ENCODE measurements around the gene CBY3.

GRCh38 chr5:179694561-179694960 is 13.7 kb upstream of the CBY3 start:
- TF ChIP-seq EZH2 (IDR thresholded peaks at IDR 0.05; ENCODE audit: low read depth, low read length, severe bottlenecking), result no peak
- TF ChIP-seq, protein P1, sequence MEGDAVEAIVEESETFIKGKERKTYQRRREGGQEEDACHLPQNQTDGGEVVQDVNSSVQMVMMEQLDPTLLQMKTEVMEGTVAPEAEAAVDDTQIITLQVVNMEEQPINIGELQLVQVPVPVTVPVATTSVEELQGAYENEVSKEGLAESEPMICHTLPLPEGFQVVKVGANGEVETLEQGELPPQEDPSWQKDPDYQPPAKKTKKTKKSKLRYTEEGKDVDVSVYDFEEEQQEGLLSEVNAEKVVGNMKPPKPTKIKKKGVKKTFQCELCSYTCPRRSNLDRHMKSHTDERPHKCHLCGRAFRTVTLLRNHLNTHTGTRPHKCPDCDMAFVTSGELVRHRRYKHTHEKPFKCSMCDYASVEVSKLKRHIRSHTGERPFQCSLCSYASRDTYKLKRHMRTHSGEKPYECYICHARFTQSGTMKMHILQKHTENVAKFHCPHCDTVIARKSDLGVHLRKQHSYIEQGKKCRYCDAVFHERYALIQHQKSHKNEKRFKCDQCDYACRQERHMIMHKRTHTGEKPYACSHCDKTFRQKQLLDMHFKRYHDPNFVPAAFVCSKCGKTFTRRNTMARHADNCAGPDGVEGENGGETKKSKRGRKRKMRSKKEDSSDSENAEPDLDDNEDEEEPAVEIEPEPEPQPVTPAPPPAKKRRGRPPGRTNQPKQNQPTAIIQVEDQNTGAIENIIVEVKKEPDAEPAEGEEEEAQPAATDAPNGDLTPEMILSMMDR (IDR thresholded peaks at IDR 0.05; ENCODE audit: control extremely low read depth in 1 of 3, insufficient read depth in 1 of 3, low read depth in 1 of 3, low read length in 3 of 3), result no peak
- no peak for TF ChIP-seq YY1 (IDR thresholded peaks at IDR 0.05; ENCODE audit: low read depth, low read length)
- TF ChIP-seq POLR2A (IDR thresholded peaks at IDR 0.05; ENCODE audit: control extremely low read depth in 1 of 2, low read depth in 2 of 2, low read length in 2 of 2), result no peak
- TF ChIP-seq CBX5 (IDR thresholded peaks at IDR 0.05; ENCODE audit: low read depth, low read length), result no peak
- TF ChIP-seq SIN3A (conservative IDR thresholded peaks at IDR 0.05 in 1 of 2, IDR thresholded peaks at IDR 0.05 in 1 of 2; ENCODE audit: low read depth in 1 of 2, low read length in 2 of 2), result no peak
- TF ChIP-seq EP300 (IDR thresholded peaks at IDR 0.05; ENCODE audit: borderline replicate concordance in 1 of 2, low read depth in 2 of 2, low read length in 2 of 2), result no peak
- no peak for TF ChIP-seq EGR1 (IDR thresholded peaks at IDR 0.05; ENCODE audit: borderline replicate concordance, low read depth, low read length)
- no peak for TF ChIP-seq JUN (IDR thresholded peaks at IDR 0.05; ENCODE audit: low read depth, low read length)
